ENCODE data around the gene KRT75.

DNA sequence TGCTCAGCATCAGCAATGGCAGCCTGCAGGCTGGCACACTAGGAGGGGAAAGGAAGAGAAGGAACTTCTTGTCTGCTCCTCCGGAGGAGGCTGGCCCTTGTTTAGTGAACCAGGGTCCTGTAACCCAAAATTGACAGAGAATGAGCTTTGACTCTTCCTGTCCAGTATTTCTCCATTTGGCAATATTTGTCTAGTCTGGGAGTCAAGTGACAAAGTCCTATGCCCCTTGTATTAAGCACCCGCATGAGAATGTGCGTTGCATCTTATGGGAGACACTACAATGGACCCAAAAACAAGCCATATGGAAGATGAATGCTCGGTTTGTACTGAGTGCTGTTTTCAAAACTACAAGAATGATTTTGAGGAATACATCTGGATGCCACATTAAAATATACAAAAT, 35.7 kb upstream of the KRT75 start:
- TF ChIP-seq EZH2phosphoT487 (IDR thresholded peaks at IDR 0.05; ENCODE audit: insufficient read depth, low read depth), result no peak
- TF ChIP-seq EZH2 (IDR thresholded peaks at IDR 0.05; ENCODE audit: insufficient read depth, poor library complexity, severe bottlenecking), result no peak

Measured in GM23248 (cell line).